ENCODE measurements around the gene GJA5. TPM values are rescaled to one million over a fixed set of nuclear protein-coding genes. Genes with fewer than 3 reads are reported as not detected.

Gene GJA5
- total and polyA plus RNA-seq, 2 experiments from 2014 or later = 0.24 to 1.7 TPM

GRCh38 chr1:147729315-147729714 is 31.1 kb downstream of the GJA5 start (continued):
- TF ChIP-seq ZNF462 (CRISPR knock-in tag; IDR thresholded peaks at IDR 0.05) = no peak
- no peak for TF ChIP-seq ZNF331 (CRISPR knock-in tag; IDR thresholded peaks at IDR 0.05; ENCODE audit: low read depth)

DNA sequence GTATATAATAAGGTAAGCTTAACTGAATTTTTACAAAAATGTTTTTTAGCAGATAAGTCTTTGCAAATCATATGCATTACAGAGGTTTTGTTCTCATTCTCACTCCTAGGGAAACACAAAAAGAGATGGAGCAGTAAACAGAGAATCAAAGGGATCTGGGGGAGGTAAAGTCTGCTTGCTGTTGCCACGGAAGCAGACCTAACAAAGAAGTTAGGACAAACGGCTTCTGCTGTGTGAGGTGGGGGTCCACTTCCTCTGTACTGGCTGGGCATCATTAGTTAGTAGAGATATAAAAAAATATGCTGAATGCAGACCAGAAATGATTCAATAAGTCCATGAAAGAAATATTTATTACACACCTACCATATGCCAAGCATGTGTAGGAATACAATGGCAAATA is 34.2 kb downstream of the GJA5 start:
- no peak overlapping the region for H3K27ac Mint-ChIP-seq
- H3K4me3 Mint-ChIP-seq = no peak overlapping the region
- DNase-seq (ENCODE audit: low spot score) (peak; percentile 53), ATAC-seq (peak; percentile 28)
- H3K27me3 Mint-ChIP-seq (ENCODE audit: insufficient read depth, low read depth, poor library complexity) = peaks cover 9% of the 10 kb centered on the region
- no peaks in the 10 kb centered on the region for H3K27me3 ChIP-seq (ENCODE audit: insufficient read depth)
- no peaks in the 10 kb centered on the region for H3K9me3 Mint-ChIP-seq
- H3K4me2 ChIP-seq = peak overlapping the region; percentile 30; the same call in 1 of the 2 replicates
- H3F3A ChIP-seq (replicated peaks; ENCODE audit: low read depth) = no peaks in the 10 kb centered on the region
- no peak overlapping the region for H3K4me3 ChIP-seq
- H3K79me2 ChIP-seq (replicated peaks; ENCODE audit: insufficient read depth) = no peaks in the 10 kb centered on the region
- no peaks in the 10 kb centered on the region for H3K36me3 ChIP-seq (ENCODE audit: insufficient read depth)
- H3K36me3 Mint-ChIP-seq (ENCODE audit: low read depth) = no peaks in the 10 kb centered on the region
- peaks cover 17% of the 10 kb centered on the region for H3K4me1 ChIP-seq (ENCODE audit: insufficient read depth)
- no peak overlapping the region for H2AFZ ChIP-seq
- H4K20me1 ChIP-seq (replicated peaks; ENCODE audit: insufficient read depth) = no peaks in the 10 kb centered on the region
- no peak overlapping the region for H3K27ac ChIP-seq (ENCODE audit: low read depth)
- H3K4me1 Mint-ChIP-seq = peaks cover 20% of the 10 kb centered on the region
- no peaks in the 10 kb centered on the region for H3K9me2 ChIP-seq (ENCODE audit: insufficient read depth)
- TF ChIP-seq, protein P1, sequence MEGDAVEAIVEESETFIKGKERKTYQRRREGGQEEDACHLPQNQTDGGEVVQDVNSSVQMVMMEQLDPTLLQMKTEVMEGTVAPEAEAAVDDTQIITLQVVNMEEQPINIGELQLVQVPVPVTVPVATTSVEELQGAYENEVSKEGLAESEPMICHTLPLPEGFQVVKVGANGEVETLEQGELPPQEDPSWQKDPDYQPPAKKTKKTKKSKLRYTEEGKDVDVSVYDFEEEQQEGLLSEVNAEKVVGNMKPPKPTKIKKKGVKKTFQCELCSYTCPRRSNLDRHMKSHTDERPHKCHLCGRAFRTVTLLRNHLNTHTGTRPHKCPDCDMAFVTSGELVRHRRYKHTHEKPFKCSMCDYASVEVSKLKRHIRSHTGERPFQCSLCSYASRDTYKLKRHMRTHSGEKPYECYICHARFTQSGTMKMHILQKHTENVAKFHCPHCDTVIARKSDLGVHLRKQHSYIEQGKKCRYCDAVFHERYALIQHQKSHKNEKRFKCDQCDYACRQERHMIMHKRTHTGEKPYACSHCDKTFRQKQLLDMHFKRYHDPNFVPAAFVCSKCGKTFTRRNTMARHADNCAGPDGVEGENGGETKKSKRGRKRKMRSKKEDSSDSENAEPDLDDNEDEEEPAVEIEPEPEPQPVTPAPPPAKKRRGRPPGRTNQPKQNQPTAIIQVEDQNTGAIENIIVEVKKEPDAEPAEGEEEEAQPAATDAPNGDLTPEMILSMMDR (conservative IDR thresholded peaks at IDR 0.05; ENCODE audit: low read depth in 2 of 2) = no peak
- TF ChIP-seq ZNF331 (CRISPR knock-in tag; IDR thresholded peaks at IDR 0.05; ENCODE audit: low read depth) (no peak), ZNF114 (CRISPR knock-in tag; IDR thresholded peaks at IDR 0.05) (no peak), STAT1 (IDR thresholded peaks at IDR 0.05; ENCODE audit: unreplicated experiment) (no peak), REST (IDR thresholded peaks at IDR 0.05; ENCODE audit: unreplicated experiment) (no peak), JUNB (IDR thresholded peaks at IDR 0.05; ENCODE audit: unreplicated experiment) (no peak), EZH2 (IDR thresholded peaks at IDR 0.05; ENCODE audit: low read depth, unreplicated experiment) (no peak), POLR2AphosphoS5 (IDR thresholded peaks at IDR 0.05; ENCODE audit: low read depth) (no peak), EZH2phosphoT487 (IDR thresholded peaks at IDR 0.05; ENCODE audit: unreplicated experiment) (no peak), CREB1 (CRISPR knock-in tag; IDR thresholded peaks at IDR 0.05; ENCODE audit: low read depth) (no peak), NANOG (IDR thresholded peaks at IDR 0.05; ENCODE audit: borderline replicate concordance) (no peak)
- TF ChIP-seq, protein P2, sequence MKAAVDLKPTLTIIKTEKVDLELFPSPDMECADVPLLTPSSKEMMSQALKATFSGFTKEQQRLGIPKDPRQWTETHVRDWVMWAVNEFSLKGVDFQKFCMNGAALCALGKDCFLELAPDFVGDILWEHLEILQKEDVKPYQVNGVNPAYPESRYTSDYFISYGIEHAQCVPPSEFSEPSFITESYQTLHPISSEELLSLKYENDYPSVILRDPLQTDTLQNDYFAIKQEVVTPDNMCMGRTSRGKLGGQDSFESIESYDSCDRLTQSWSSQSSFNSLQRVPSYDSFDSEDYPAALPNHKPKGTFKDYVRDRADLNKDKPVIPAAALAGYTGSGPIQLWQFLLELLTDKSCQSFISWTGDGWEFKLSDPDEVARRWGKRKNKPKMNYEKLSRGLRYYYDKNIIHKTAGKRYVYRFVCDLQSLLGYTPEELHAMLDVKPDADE (IDR thresholded peaks at IDR 0.05) = no peak
